ENCODE results near the gene MAGOHB.
"Not testable (repeated sequence)": the region's sequence is repeated elsewhere in the genome, so short reads cannot be mapped to it uniquely, and the experiment has no call there.

MAGOHB gene

DNA sequence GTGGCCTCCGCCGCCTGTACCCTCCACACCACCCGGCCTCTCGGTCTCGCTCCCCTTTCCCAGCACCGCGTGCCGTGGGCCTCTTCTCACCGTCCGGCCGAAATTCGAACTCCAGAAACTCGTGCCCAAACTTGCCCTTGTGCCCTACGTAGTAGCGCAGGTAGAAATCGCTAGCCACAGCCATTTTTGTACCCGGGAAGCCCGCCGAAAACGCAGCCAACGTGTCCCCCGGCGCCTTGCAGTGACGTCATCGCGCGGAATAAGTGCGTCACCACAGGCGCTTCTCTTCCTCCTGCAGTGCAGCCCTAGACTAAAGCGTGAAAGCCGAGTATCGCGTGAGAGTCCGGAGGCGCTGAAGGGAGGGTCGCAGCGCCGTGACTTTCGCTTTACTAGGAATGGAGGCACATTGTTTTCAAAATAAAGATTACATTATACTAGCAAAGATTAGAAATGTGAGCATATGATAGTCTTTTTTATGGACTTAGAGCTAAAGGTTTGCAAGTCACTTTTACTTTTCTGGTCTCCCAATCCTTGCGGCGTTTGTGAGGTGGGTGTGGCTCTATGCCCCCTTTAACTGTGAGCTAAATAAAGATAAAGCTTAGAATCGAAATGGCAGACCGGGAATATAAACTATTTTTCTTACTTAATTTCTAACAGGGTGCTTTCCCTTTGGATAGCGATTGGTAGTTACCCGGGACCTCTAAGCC, at the start of gene MAGOHB:
Gene MAGOHB, minus strand, starts transcription at position 261 of the 707 bp plus-strand sequence. Its CDS starts 77 bp downstream, at position 184.
- peak; percentile 90 for DNase-seq (ENCODE audit: low read depth)

DNA sequence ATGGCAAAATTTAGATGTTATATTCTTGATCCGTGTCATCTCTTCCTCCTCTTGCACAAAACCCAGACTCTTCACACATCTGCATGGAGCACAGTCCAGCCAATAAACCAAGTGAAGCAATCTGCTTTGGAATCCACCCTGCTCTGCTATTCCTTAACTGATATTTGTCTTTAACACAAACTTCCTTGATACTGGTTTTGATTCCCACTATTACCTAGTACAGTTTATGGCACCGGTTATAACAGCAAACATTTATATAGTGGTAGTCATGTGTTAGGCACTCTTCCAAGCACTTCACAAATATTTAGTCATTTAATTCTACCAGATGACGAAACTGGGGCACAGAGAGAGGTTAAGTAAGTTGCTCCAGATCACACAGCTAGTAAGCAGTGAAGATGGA, 47.9 kb upstream of the MAGOHB start:
- DNase-seq (ENCODE audit: low read depth): no peak

DNA sequence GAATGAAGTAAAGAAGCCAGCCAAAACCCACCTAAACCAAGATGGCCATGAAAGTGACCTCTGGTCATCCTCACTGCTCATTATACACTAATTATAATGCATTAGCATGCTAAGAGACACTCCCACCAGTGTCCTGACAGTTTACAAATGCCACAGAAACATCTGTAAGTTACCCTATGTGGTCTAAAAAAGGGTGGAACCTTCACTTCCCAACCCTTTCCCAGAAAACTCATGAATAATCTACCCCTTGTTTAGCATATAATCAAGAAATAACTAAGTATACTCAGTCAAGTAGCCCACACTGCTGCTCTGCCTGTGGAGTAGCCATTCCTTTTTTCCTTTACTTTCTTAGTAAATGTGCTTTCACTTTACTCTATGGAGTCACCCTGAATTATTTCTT, 40.6 kb upstream of the MAGOHB start:
- DNase-seq (ENCODE audit: low read depth): no peak

DNA sequence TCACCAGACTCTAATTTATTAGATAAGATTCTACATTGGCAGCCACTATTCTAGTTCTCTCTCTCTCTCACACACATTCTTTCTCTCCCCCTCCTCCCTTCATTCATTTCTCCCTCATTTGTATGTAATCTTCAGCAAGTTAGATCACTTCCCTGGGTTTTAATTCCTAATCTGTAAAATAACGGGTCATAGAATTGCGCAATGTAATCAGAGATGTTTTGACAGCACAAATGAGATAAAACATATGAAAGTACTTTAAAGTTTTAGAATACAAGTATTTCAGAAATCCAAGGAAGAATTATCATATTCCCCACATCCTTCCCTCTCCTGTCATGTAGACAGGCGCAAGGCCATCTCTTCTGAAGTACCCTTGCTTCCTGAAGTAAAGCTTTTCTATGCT, 38.8 kb upstream of the MAGOHB start:
- DNase-seq (ENCODE audit: low read depth): no peak

DNA sequence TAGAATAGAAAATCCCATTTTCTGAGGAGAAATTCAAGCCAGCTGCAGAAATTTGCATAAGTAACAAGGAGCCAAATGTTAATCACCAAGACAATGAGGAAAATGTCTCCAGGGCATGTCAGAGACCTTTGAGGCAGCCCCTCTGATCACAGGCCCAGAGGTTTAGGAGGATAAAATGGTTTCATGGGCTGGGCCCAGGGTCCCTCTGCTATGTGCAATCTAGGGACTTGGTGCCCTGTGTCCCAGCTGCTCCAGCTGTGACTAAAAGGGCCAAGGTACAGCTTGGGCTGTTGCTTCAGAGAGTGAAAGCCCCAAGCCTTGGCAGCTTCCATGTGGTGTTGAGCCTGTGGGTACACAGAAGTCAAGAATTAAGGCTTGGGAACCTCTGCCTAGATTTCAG, 33.2 kb upstream of the MAGOHB start:
- DNase-seq (ENCODE audit: low read depth): not testable (repeated sequence)

DNA sequence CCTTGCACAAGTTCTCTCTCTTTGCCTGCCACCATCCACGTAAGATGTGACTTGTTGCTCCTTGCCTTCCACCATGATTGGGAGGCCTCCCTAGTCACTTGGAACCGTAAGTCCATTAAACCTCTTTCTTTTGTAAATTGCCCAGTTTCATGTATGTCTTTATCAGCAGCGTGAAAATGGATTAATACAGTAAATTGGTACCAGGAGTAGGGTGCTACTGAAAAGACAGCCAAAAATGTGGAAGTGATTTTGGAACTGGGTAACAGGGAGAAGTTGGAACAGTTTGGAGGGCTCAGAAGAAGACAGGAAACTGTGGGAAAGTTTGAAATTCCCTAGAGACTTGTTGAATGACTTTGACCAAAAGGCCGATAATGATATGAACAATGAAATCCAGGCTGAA, 32.5 kb upstream of the MAGOHB start:
- no peak for DNase-seq (ENCODE audit: low read depth)

DNA sequence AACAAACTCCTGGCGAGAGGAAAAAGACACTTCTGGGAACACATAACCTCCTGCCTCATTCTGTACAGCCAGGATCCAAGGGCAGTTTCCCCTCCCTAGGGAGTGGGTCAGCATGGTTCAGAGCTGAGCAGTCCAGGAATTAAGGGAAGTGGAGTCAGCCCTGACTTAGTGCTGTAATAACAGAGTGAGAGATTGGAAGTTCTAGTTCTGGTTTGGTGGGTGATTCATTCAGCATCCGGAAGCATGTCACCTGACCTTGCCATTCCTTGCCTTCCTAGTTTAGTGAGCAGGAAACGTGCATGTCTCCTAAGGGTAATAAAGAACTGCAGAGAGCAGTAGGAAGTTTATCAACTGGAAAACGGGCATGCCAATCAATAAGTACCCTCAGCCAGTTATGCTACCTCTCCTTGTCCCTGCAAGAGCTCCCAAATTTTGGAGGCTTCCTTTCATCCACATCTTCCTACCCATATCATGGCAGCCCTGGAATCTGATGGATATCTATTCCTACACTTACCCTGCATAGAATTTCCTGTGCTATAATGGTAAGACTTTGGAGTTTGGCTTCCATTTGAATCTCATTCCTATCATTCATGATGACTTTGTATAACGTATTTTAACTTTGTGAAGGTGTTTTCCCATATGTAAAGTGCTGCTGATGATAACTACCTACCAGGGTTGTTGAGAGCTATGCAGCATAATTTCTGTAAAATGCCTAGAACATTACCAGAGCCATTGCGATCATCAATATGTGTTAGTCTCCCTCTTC, 28.5 kb upstream of the MAGOHB start:
- no peak for DNase-seq (ENCODE audit: low read depth)

DNA sequence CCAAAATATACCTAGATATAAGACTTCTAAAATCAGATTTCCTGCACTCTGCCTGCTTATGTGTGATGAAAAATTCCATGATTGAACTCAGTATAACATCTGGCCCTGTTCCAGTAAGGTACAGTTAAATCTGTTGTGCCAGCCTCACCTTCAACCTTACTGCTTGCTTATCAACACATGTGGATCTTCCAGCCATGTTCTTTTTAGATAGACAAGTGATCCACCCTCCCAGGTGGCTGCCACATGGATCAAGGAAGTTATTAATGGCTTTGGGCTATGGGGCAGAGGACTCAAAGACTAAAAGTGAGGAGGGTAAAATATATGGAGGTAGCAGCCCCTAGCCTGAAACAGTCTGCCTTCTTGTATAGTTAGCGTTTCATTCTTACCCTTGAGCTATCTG, 25.3 kb upstream of the MAGOHB start:
- no peak for DNase-seq (ENCODE audit: low read depth)

DNA sequence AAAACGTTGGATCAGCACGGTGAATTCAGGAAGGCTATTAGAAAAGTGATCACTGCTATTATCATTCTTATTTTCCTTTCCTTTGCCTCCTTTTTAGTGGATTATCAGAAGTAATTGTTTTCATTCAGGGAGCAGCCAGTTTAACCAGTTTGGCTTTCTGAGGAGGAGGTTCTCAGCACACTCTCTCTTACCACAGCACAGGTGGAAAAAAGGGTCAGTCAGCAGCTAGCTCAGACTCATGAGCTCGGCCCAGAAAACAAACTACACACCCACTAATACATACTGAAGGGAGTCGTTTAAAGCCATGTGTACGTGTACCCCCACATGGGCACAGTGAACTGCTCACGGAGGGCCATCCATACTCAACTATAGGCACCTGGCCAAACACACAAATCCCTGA, 23.2 kb upstream of the MAGOHB start:
- no peak for DNase-seq (ENCODE audit: low read depth)

DNA sequence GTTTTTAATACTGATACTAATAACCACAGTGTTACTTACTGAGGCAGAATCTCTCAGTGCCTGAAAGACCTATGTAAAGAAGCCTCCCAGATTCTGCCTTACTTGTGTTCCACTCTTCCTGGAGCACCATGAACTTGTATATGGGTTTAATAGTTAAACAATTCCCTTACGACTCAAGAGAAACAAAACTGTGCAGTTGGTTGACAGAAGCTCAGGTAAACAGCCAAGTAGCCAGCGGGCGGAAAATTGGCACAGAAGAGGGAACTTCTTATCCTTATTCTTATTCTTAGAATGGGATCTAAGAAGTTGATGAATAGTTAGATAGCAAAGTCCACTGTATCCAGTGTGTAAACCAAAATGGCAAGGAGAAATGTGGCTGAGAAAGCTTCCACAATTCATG, 22.7 kb upstream of the MAGOHB start:
- DNase-seq (ENCODE audit: low read depth): no peak

DNA sequence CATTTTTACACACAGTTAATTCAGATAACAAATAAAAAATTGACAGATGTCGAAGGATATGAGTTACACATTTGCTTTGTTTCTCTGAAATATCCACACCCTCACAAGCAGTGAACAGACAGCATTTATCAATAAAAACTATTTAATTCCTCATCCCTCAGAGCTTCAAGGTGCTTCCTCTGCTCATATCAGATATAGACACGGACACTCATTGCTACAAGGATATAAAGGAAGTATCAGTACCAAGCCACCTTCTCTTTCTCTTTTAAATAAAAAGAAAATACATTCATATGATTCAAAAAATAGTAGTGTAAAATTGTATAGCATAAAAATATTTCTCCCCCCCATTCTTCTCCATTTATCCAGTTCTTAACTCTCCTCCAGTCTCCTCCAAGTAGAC, 21.9 kb upstream of the MAGOHB start:
- no peak for DNase-seq (ENCODE audit: low read depth)

DNA sequence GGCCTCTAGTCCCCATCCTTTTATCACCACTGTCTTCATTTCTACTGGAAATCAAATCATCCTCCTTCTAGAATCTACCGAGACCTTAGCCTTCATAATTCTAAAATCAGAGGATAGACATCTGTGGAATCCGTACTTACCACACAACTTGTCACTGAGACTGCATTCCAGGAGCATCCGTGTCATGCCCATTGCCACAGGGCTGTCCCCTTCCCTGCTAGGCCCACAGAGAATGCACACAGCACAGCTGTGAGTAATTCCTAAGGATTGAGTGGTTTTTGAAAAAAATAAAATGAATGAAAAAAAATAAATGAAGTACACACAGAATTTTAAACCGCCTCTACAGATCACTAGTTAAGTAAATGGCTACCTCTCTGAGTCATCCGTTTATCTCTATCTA, 21.0 kb upstream of the MAGOHB start:
- no peak for DNase-seq (ENCODE audit: low read depth)

DNA sequence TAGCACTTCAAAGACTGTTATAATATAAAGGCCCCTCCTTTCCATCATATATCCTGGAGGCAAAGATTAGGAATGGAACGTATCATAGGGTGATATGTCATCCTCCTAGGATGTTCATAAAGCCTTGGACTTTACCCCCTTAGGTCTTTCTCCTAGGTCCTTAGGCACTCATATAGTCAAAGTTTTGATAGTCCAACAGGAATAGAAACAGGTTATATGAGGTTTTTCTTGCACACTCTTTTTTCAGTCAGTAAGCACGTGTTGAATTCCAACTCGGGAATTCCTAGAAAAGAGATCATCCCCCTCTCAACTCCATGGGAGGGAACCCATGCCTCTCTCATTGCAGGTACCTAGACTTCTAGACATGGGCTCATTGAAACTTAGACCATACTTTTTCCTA, 20.1 kb upstream of the MAGOHB start:
- DNase-seq (ENCODE audit: low read depth): no peak

DNA sequence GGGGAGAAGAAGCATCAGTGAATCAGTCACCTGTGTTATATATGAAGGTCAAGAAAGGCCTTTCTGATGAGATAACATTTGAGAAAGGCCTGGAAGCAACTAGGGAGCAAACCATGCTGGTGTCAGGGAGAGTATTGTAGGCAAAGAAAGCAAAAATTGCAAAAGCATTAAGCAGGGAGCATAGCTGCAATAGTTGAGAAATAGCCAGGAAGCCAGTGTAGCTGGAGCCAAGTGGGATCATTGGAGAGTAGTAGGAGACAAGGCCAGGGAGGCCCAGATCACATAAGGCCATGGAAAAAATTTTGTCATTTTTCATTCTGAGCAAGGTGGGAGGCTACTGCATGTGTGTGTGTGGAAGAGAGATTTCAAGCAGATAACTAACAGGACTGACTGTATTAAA, 18.8 kb upstream of the MAGOHB start:
- DNase-seq (ENCODE audit: low read depth): no peak

DNA sequence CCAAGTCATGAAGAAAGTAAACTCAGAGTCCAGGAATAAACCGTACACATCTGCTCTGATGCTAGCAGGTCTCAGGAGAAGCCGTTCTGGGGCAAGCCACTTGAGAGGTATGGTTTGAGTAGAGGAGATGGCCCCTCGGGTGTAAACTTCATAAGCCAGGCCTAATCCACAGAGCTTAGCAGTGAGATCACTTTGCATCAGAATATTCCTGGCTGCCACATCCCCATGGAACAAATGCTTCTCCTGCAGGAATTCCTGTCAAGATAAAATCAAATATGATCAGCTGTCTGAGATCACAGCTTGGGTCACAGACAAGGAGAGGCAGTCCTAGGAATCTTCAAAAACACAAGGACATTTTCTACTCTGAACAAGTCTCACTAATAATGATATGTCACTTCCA, 11.2 kb upstream of the MAGOHB start:
- no peak for DNase-seq (ENCODE audit: low read depth)

DNA sequence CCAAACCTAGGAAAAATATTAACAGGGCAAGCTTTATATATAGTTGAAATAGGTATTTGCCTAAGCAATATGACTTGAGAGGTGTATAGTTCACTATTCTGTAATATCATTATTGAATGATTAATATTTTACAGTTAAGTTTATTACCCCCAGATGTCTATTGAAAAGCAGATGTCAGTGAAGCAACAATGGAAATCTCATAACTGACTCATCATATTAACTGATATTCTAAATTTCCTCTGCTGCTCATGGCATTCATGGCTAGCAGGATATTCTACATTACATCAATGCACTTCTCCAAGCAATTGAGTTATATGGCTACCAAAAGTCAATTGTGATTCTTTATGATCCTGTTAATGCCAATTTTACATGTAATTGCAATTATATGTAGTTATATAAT, 9.7 kb upstream of the MAGOHB start:
- DNase-seq (ENCODE audit: low read depth): no peak

DNA sequence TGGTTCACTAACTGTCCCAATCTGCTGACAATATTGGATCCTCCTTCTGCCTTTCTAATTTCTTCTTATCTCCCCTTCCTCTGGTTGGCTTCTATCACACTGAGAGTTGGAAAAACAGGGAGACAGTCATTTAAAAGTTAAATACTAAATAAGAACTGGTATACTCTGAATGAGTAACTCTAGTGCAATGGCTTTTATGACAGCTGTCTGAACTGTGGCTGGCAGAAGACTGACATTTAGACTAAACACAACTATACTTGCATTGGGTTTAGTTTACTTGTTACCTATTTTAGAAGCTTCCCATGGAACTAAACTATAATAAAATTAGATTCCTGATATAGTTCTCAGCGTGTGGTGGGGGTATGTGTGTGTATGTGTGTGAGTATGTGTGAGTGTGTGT, 7.9 kb upstream of the MAGOHB start:
- no peak for DNase-seq (ENCODE audit: low read depth)

DNA sequence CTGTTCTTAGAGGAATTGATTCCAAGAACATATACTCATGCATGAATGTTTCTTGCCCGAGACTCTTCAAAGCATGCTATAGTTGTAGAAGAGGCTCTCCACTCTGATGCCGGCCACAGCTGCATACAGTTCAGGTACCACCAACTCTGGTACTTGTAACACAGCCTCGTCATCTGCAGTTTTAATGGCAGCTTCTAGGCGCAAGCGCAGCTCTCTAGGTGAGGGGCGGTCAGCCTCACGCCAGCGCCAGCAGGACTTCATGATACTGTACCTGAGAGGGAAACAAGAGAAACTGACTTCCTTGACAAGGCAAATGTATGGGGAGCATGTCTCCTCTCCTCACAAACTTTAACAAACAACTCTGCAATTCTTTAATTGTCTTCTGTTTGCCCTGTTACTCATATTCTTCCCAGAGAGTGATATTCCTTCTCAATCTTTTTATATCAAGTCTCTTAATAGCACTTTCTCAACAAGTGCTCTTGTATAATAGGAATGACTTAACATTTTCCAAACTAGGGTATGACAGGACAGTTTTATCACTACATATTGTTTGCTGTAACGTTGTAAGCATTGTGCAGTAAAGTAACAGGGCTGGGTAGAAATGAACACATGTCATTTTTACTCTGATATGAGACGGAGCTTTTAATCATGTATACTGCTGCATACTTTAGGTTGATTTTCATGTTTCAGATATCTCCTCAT, 6.8 kb upstream of the MAGOHB start:
- no peak for DNase-seq (ENCODE audit: low read depth)

DNA sequence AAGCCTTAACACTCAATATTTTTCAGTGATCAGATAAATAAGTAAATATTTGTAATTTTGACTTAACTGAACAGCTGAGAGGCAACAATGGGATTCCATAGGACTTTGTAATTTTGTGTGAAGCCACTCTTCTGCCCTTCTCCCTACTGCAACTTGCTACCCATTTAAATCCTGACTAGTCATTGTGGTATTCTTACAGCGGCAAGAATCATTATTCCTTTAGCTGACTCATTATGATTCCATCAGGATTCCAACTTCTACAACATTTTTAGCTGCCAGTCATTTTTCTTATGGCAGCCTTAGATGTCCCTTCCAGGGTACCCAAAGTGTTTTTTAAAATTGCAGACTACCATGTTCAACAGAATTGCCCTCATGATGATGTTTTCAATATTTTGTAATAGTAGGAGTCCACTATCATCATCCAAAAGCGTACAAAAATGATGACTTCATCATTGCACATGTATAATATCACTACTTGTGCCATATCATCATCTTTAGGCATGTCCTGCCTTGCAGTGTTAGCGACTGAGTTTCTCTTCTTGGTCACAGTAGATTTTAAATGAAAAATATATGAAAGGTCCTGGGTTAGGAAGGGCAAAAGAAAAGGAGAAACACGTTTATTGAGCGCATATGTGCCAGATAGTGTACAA, 5.1 kb upstream of the MAGOHB start:
- no peak for DNase-seq (ENCODE audit: low read depth)

DNA sequence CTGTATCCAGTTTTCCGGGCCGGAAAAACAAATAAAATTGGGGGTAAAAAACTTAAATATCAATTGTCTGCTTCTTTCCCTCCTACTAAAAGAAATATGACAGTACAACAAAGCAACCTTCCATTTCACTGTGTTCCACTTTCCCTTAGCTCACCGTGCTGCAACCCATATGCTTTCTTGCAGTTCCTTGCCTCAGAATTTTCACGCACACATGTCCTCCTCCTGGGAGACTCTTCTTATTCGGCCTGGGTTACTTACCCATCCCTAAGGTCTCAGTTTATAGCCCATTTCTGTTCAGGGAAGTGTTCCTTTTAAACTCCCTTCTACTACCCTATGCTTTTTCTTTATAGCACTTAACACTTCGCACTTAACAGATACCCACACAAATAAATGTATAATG, 4.5 kb upstream of the MAGOHB start:
- DNase-seq (ENCODE audit: low read depth): no peak

DNA sequence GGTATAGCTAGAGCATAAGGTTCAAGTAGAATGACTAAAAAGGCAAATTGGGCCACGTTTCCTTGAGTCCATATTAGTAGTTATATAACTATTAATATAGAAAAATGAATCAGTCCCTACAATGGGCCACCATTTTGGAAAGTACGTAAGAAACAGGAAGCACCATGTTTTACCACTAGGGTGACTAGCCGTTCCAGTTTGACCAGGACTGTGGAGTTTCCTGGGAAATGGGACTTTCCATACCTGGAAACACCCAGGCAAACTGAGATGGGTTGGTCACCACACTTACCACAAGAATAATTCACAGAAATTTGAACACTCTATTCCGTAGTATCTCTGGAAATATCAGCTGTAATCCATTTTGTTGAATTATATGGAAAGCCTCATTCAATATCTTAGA, 2.1 kb upstream of the MAGOHB start:
- no peak for DNase-seq (ENCODE audit: low read depth)

DNA sequence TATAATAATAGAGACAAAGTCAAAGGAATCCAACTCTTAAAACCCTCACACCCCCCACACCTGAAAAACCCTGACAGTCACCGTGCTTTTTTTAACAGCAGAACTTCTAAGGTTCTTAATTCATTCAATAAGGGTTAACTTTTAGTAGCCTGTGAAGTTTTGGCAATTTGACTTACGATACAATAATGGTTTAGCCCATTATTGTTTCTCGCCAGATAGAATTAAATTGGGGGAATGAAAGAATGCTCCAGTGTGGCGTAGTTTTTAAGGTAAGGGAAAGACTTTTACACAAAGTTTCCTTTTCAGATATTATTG, 604 bp upstream of the MAGOHB start:
- DNase-seq (ENCODE audit: low read depth): no peak

DNA sequence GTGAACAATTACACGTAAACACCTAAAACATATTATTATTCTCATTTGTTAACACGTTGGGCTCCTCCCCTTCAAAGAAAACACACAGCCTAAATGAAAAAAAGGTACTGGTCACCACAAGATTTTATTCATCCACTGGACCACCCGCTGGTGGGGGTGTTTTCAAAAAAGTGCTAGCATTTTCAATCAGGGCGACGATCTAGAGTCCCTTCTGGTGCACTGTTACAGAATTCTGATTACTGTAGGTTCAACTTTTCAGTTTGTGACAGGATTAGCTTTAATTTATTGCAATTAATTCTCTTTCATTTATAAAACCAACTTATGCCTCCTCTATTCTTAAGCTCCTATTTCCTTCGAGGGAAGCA, 443 bp downstream of the MAGOHB start:
- no peak for DNase-seq (ENCODE audit: low read depth)

Data from T-helper 22 cell (primary cell).